ENCODE measurements around the gene MYO18B. TPM values are rescaled to one million over a fixed set of nuclear protein-coding genes. Genes with fewer than 3 reads are reported as not detected.

The MYO18B gene
- total RNA-seq, 2 experiments from 2014 or later, result 0.53 to 0.58 TPM

DNA sequence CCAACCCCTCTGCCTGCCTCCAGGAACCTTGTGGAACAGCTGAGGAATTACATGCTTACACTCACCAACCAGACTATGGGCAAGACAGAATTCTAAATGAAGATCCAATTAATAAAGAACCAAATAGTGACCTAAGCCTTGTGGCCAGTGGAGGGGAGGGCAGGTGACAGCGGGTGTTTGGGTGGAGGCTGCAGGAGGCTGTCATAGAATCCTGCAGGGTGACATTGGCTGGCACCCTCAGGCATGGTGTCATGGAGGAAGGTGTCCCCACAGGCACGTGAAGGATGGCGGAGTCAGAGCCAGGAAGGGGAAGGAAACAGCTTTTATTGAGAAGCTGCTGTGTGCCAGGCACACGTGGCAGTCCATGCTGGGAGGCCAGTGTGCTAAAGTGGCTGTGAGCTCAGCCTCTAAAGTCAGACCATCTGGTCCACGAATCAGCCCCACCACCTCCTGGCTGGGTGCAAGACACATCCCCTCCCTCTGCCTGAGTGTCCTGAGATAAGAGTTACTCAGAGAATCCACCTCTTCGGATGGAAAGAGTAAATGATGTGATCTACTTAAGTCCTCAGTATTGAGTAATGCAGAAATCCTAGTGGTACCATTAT lies 8.7 kb downstream of the MYO18B start:
- ATAC-seq (no peak), DNase-seq (no peak)
- ChIA-PET CTCF (interaction anchor here (0.8 kb wide), 1 partner anchor 14 kb away, joined by 3 read pairs; no protein-coding TSS in a partner anchor), POLR2A (interaction anchor here (0.6 kb wide), 1 partner anchor 17 kb away, joined by 3 read pairs; no protein-coding TSS in a partner anchor)
- Mint-ChIP-seq H3K4me3 (no peak overlapping the region), H3K27me3 (peaks cover 11% of the 10 kb centered on the region), H3K4me1 (peaks cover 32% of the 10 kb centered on the region), H3K36me3 (ENCODE audit: low read depth) (no peaks in the 10 kb centered on the region), H3K9me3 (ENCODE audit: low read depth) (no peaks in the 10 kb centered on the region), H3K27ac (peak overlapping the region; percentile 92)
- intact Hi-C loops (cut with DNase I, micrococcal nuclease), result loop anchor here in 1 of 2 experiments (1.0 to 2.0 kb wide), 2 partner anchors 16 to 126 kb away; no protein-coding TSS in a partner anchor

DNA sequence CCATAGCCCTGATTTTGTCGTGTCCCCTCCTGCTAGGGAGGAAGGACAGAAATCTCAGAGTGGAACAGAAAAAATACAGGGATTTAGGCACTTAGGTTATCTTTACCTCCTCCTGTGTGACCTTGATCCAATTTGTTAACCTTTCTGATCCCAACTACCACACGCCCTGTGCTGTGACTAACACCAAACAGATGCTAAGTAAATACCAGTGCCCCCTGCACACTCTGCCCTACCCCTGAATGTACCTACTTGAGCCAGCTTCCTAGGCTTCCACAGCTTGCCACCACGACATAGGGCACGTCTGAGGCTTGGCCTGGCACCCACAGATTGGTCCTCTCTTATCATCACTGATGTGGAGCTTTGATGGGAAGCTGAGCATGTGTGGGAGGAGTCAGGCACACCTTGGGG lies 9.2 kb downstream of the MYO18B start:
- peaks cover 27% of the 10 kb centered on the region for H3K4me1 Mint-ChIP-seq
- no peak overlapping the region for H3K4me3 Mint-ChIP-seq
- no peak for ATAC-seq
- H3K27ac Mint-ChIP-seq, result no peak overlapping the region
- ChIA-PET POLR2A (interaction anchor here (0.6 kb wide), 1 partner anchor 18 kb away, joined by 3 read pairs; no protein-coding TSS in a partner anchor), CTCF (interaction anchor here (0.6 to 0.8 kb wide), 2 partner anchors 14 to 15 kb away, joined by 3 read pairs; no protein-coding TSS in a partner anchor)
- no peak for DNase-seq
- intact Hi-C loops (cut with DNase I, micrococcal nuclease), result loop anchor here in 1 of 2 experiments (2.0 kb wide), 1 partner anchor 16 kb away; no protein-coding TSS in a partner anchor
- no peaks in the 10 kb centered on the region for H3K9me3 Mint-ChIP-seq (ENCODE audit: low read depth)
- peaks cover 11% of the 10 kb centered on the region for H3K27me3 Mint-ChIP-seq
- H3K36me3 Mint-ChIP-seq (ENCODE audit: low read depth), result no peaks in the 10 kb centered on the region

DNA sequence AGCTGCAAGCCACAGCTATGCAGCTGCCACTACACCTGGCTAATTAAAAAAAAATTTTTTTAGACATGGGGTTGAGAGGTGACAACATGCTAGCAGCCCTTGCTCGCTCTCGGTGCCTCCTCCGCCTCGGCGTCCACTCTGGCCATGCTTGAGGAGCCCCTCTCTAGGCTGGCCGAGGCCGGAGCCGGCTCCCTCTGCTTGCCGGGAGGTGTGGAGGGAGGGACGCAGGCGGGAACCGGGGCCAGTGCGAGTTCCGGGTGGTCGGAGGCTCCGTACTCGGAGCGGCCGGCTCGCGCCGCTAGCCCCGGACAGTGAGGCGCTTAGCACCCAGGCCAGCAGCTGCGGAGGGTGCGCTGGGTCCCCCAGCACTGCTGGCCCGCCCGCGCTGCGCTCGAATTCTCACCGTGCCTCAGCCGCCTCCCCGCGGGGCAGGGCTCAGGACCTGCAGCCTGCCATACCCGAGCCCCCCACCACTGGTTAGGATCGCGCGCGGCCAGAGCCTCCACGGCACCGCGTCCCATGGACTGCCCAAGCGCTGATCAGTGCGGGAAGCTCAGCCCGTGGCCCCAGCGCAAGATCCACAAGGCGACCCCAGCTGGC lies 10.7 kb downstream of the MYO18B start:
- Mint-ChIP-seq H3K4me3 (no peak overlapping the region), H3K9me3 (ENCODE audit: low read depth) (no peaks in the 10 kb centered on the region), H3K27ac (no peak overlapping the region), H3K27me3 (peaks cover 11% of the 10 kb centered on the region), H3K36me3 (ENCODE audit: low read depth) (no peaks in the 10 kb centered on the region), H3K4me1 (peaks cover 24% of the 10 kb centered on the region)
- intact Hi-C loops (cut with DNase I, micrococcal nuclease), result no loop called here
- ChIA-PET CTCF (no interaction called here), POLR2A (no interaction called here)
- DNase-seq, result no peak
- ATAC-seq, result no peak

DNA sequence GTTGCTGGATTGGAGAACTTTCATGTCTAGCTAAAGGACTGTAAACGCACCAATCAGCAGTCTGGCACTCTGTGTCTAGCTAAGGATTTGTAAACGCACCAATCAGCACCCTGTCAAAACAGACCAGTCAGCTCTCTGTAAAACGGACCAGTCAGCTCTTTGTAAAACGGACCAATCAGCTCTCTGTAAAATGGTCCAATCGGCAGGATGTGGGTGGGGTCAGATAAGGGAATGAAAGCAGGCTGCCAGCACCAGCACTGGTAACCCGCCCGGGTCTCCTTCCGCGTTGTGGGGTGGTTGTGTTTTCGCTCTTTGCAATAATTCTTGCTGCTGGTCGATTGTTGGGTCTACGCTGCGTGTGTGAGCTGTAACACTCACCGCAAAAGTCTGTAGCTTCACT lies 11.3 kb downstream of the MYO18B start:
- POLR2A ChIA-PET, result no interaction called here
- ATAC-seq (no peak), DNase-seq (no peak)
- Mint-ChIP-seq H3K4me3 (no peak overlapping the region), H3K9me3 (ENCODE audit: low read depth) (no peaks in the 10 kb centered on the region), H3K27ac (no peak overlapping the region), H3K27me3 (peaks cover 11% of the 10 kb centered on the region), H3K36me3 (ENCODE audit: low read depth) (no peaks in the 10 kb centered on the region), H3K4me1 (peaks cover 24% of the 10 kb centered on the region)
- intact Hi-C loops (cut with DNase I, micrococcal nuclease), result no loop called here
- CTCF ChIA-PET, result interaction anchor here (0.9 kb wide), 1 partner anchor 15 kb away, joined by 3 read pairs; no protein-coding TSS in a partner anchor

DNA sequence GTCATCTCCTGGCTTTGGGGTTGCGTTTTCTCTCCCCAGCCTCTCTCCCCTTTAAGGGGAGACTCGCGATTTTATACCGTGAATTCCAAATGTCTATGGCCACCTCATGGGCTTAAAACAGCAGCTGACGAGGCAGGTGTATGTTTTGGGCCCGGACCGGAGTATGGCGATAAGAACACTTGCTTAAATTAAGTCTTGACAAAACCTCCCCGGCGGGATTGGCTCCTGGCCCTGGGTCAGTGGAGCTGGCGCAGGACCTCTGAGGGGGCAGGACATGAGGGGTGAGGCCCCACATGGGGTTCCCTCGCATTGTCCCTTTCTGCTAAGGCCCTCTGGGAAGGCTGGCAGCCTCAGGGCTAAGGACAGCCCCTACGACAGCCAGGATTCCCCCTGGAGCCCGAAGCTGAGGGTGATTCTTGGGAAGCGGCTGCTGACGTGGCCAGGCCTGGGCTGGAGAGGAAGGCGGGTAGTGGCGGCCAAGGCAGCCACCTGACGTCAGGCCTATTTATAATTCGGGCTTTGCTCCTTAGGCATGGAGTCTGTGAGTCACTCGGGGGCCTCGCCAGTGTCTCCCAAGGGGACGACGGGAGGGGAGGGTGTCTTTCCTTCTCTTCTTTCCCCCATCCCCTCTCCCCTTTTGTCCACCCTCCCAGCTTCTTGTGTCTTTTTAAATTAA lies 12.7 kb downstream of the MYO18B start:
- Mint-ChIP-seq H3K27me3 (peaks cover 9% of the 10 kb centered on the region), H3K36me3 (ENCODE audit: low read depth) (no peaks in the 10 kb centered on the region), H3K27ac (no peak overlapping the region), H3K4me3 (no peak overlapping the region), H3K4me1 (peaks cover 14% of the 10 kb centered on the region), H3K9me3 (ENCODE audit: low read depth) (no peaks in the 10 kb centered on the region)
- POLR2A ChIA-PET, result no interaction called here
- DNase-seq (no peak), ATAC-seq (no peak)
- CTCF ChIA-PET, result no interaction called here
- intact Hi-C loops (cut with DNase I, micrococcal nuclease), result no loop called here

DNA sequence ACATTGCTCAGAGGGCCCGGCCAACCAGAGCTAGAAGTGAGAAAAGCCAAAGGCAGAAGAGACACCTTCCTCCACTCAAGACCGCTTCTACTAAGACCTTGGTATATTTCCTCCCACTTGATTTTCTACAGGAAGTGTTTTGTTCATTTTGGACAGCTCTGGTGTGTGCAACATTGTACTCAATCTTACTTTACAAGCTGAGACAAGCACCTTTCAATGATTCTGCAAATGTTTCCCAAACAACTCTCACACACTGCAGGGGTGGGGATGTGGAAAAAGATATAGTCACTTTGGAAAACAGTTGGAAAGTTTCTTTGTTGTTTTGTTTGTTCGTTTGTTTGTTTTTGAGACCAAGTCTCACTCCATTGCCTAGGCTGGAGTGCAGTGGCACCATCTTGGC lies 15.7 kb downstream of the MYO18B start:
- no peaks in the 10 kb centered on the region for H3K27me3 Mint-ChIP-seq
- no peaks in the 10 kb centered on the region for H3K9me3 Mint-ChIP-seq (ENCODE audit: low read depth)
- no peaks in the 10 kb centered on the region for H3K4me1 Mint-ChIP-seq
- ATAC-seq (no peak), DNase-seq (no peak)
- ChIA-PET POLR2A (no interaction called here), CTCF (interaction anchor here (0.6 kb wide), 1 partner anchor 39 kb away, joined by 3 read pairs; no protein-coding TSS in a partner anchor)
- H3K36me3 Mint-ChIP-seq (ENCODE audit: low read depth), result no peaks in the 10 kb centered on the region
- intact Hi-C loops (cut with DNase I, micrococcal nuclease), result no loop called here
- no peak overlapping the region for H3K27ac Mint-ChIP-seq
- H3K4me3 Mint-ChIP-seq, result no peak overlapping the region

DNA sequence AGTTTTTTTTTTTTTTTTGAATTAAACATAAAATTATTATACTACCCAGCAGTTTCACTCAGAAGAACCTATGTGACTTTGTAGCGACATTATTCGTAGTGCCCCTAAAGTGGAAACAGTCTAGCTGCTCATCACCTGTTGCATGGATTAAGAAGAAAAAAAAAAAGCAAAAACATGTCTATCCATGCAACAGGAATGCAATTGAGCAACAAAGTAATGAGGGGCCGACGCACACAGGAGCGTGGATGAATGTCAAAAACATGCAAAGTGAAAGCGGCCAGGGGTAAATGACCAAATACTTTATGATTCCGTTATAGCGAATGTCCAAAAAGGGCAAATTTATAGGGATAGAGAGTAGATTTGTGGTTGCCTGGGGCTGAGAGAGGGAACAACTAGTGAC lies 16.3 kb downstream of the MYO18B start:
- no peak for ATAC-seq
- no peaks in the 10 kb centered on the region for H3K4me1 Mint-ChIP-seq
- no peak for DNase-seq
- ChIA-PET POLR2A (no interaction called here), CTCF (no interaction called here)
- H3K36me3 Mint-ChIP-seq (ENCODE audit: low read depth), result no peaks in the 10 kb centered on the region
- no peak overlapping the region for H3K27ac Mint-ChIP-seq
- intact Hi-C loops (cut with DNase I, micrococcal nuclease), result no loop called here
- no peak overlapping the region for H3K4me3 Mint-ChIP-seq
- no peaks in the 10 kb centered on the region for H3K9me3 Mint-ChIP-seq (ENCODE audit: low read depth)
- no peaks in the 10 kb centered on the region for H3K27me3 Mint-ChIP-seq

DNA sequence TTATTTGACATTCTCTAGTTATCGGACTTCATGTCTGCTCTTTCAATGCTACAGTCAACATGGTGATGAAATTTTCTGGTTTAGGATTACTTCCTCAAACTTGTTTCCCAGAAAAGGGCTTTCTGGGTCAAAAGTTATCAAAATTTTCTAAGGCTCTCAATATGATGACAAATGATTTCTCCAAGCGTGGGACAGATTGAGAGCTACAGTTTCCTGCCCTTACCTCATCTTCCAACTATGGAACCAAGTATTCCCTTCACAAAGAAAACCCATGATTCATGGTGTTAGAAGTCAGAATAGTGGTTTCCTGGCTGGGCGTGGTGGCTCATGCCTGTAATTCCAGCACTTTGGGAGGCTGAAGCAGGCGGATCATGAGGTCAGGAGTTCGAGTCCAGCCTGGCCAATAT lies 17.8 kb downstream of the MYO18B start:
- Mint-ChIP-seq H3K4me1 (no peaks in the 10 kb centered on the region), H3K27ac (no peak overlapping the region), H3K36me3 (ENCODE audit: low read depth) (no peaks in the 10 kb centered on the region), H3K9me3 (ENCODE audit: low read depth) (no peaks in the 10 kb centered on the region), H3K27me3 (no peaks in the 10 kb centered on the region), H3K4me3 (no peak overlapping the region)
- intact Hi-C loops (cut with DNase I, micrococcal nuclease), result no loop called here
- no peak for DNase-seq
- ATAC-seq, result no peak
- ChIA-PET POLR2A (no interaction called here), CTCF (interaction anchor here (0.9 kb wide), 1 partner anchor 14 kb away, joined by 3 read pairs; no protein-coding TSS in a partner anchor)

DNA sequence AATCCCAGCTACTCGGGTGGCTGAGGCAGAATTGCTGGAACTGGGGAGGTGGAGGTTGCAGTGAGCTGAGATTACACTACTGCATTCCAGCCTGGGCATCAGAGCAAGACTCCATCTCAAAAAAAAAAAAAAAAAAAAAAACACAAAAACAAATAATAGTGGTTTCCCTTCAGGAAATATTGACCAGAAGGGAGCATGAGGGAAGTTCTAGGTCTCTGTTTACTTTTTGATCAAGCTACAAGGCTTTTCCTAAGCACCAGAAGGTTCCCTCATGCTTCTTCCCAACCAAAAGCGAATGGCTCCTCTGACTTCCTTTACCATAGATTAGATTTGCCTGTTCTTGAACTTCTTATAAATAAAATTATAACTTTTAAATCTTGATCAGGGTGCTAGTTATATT lies 18.3 kb downstream of the MYO18B start:
- H3K27me3 Mint-ChIP-seq, result no peaks in the 10 kb centered on the region
- no peaks in the 10 kb centered on the region for H3K4me1 Mint-ChIP-seq
- ATAC-seq, result no peak
- CTCF ChIA-PET, result interaction anchor here (0.9 kb wide), 1 partner anchor 13 kb away, joined by 3 read pairs; no protein-coding TSS in a partner anchor
- POLR2A ChIA-PET, result no interaction called here
- no peaks in the 10 kb centered on the region for H3K9me3 Mint-ChIP-seq (ENCODE audit: low read depth)
- no peak overlapping the region for H3K4me3 Mint-ChIP-seq
- no peak overlapping the region for H3K27ac Mint-ChIP-seq
- no peaks in the 10 kb centered on the region for H3K36me3 Mint-ChIP-seq (ENCODE audit: low read depth)
- no peak for DNase-seq
- intact Hi-C loops (cut with DNase I, micrococcal nuclease), result no loop called here

DNA sequence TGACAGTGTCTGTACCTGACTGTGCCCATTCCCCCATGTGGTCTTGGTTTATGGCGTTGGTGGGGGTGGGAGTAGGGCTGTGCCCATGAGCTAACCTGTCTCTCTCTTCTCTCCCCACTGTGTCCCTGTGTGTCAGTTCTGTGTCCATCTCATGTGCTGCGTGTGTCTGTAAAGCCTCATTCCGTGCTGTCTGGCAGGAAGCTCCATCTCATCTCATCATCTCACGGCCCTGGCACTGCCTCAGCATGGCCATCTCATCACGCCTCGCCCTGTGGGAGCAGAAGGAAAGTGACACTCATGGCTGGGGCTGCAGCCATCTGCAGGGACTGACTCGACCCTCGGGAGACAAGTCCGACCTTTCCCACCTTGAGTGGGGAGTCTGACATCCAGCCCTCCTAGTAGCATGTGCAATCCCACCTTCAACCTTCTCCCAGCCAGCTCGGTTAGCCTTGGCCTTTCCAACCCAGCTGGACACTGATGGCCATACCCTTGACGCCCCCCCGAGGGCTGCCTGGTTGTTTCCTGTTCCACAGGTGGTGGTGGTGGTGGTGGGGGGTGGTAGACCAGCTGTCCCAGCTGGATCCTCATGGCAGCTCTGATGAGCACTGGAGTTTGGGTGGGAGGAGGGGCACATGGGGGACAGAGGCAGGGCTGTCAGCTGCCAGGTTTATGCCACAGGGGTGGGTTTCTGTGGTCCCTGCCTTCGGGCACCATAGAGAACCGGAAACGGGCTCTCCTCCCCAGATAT lies 19.0 kb downstream of the MYO18B start:
- ChIA-PET CTCF (interaction anchor here (0.6 to 0.9 kb wide), 3 partner anchors 12 to 537 kb away, joined by 3 read pairs; no protein-coding TSS in a partner anchor), POLR2A (no interaction called here)
- Mint-ChIP-seq H3K36me3 (ENCODE audit: low read depth) (no peaks in the 10 kb centered on the region), H3K27ac (no peak overlapping the region), H3K27me3 (no peaks in the 10 kb centered on the region), H3K4me3 (no peak overlapping the region), H3K9me3 (ENCODE audit: low read depth) (peaks cover 4% of the 10 kb centered on the region), H3K4me1 (no peaks in the 10 kb centered on the region)
- intact Hi-C loops (cut with DNase I, micrococcal nuclease), result no loop called here
- DNase-seq (no peak), ATAC-seq (no peak)

DNA sequence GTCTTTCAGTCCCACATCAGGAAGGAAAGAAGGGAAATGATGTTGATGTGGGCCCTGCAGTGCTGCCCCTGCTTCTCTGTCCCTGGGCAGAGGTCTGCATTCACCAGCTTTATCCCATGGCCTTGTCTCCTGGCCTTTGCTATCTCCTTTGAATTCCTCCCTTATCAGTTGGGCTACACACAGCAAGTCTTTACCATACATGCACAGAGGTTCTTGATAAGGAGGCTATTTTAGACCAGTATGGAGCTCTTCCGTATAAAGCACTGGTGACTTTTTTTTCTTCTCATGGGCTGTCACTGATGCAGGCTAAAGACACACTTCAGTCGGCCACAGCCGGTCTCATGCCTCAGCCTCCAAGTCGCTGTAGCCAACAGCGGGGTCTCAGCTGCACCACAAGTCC lies 20.2 kb downstream of the MYO18B start:
- no peak for DNase-seq
- Mint-ChIP-seq H3K9me3 (ENCODE audit: low read depth) (peaks cover 14% of the 10 kb centered on the region), H3K36me3 (ENCODE audit: low read depth) (peaks cover 3% of the 10 kb centered on the region), H3K27me3 (no peaks in the 10 kb centered on the region), H3K4me3 (no peak overlapping the region), H3K4me1 (no peaks in the 10 kb centered on the region), H3K27ac (no peak overlapping the region)
- no peak for ATAC-seq
- CTCF ChIA-PET, result interaction anchor here (1.4 kb wide), 1 partner anchor 9 kb away, joined by 4 read pairs; no protein-coding TSS in a partner anchor
- intact Hi-C loops (cut with DNase I, micrococcal nuclease), result no loop called here
- POLR2A ChIA-PET, result no interaction called here
